IgD-negative memory B cell (primary cell): ENCODE measurements around the gene BCORL1. TPM values are rescaled to one million over a fixed set of nuclear protein-coding genes. Genes with fewer than 3 reads are reported as not detected.

Experiments used
- H3K27ac Mint-ChIP-seq, 3 donors: one replicate each; pipeline ENCODE4 v1.8.0; 2020 to 2022; ENCODE audit warnings: mild to moderate bottlenecking in 3 of 3, mixed read lengths in 3 of 3, moderate library complexity in 1 of 3
- H3K27me3 Mint-ChIP-seq: one replicate; pipeline ENCODE4 v1.8.0; 2021; ENCODE audit warnings: mixed read lengths
- H3K36me3 Mint-ChIP-seq: one replicate; pipeline ENCODE4 v1.8.0; 2020; ENCODE audit warnings: mild to moderate bottlenecking, mixed read lengths
- H3K4me1 Mint-ChIP-seq, 3 donors: one replicate each; pipeline ENCODE4 v1.8.0; 2020 to 2022; ENCODE audit warnings: mixed read lengths in 3 of 3, mild to moderate bottlenecking in 1 of 3
- H3K4me3 Mint-ChIP-seq, 4 donors: one replicate each; pipeline ENCODE4 v1.8.0; 2020 to 2022; ENCODE audit warnings: mild to moderate bottlenecking in 4 of 4, mixed read lengths in 4 of 4, moderate library complexity in 3 of 4
- H3K9me3 Mint-ChIP-seq, 3 donors: one replicate each; pipeline ENCODE4 v1.8.0; 2020 to 2021; ENCODE audit warnings: mixed read lengths in 3 of 3, mild to moderate bottlenecking in 1 of 3
- polyA plus RNA-seq: library from polyadenylated mRNA; unstranded; fragments of 300-500 nt; fragmentation: Illumina TruSeq; gene quantifications from one replicate; pipeline ENCODE4 v1.2.3, GENCODE V29; 2021

BCORL1 gene
- polyA plus RNA-seq, 1 donor from 2014 or later = 3.2 TPM

- no peaks in the 10 kb centered on the region for H3K9me3 Mint-ChIP-seq
- peaks cover 4% of the 10 kb centered on the region for H3K27me3 Mint-ChIP-seq
- peak overlapping the region in 2 of 3 donors; percentile 54 to 94 for H3K27ac Mint-ChIP-seq
- peaks cover 44 to 47% (median 45%) of the 10 kb centered on the region in 3 donors for H3K4me1 Mint-ChIP-seq
- no peaks in the 10 kb centered on the region for H3K36me3 Mint-ChIP-seq
- H3K4me3 Mint-ChIP-seq = peak overlapping the region in 3 of 4 donors; percentile 36 to 98 (median 94)
These were observed 99.1 kb downstream of the BCORL1 start for GRCh38 chrX:130081421-130082045.

GRCh38 chrX:130082244-130083106 is 100.0 kb downstream of the BCORL1 start:
- H3K27me3 Mint-ChIP-seq = peaks cover 4% of the 10 kb centered on the region
- peak overlapping the region; percentile 85 to 95 (median 94) for H3K27ac Mint-ChIP-seq

GRCh38 chrX:130083107-130083490 is 100.7 kb downstream of the BCORL1 start:
- H3K4me3 Mint-ChIP-seq = peak overlapping the region; percentile 83 to 98 (median 88)
- peaks cover 6% of the 10 kb centered on the region for H3K27me3 Mint-ChIP-seq
- H3K4me1 Mint-ChIP-seq = peaks cover 51 to 56% (median 53%) of the 10 kb centered on the region in 3 donors
- peaks cover 0 to 2% (median 0%) of the 10 kb centered on the region in 3 donors for H3K9me3 Mint-ChIP-seq
- peak overlapping the region; percentile 85 to 95 (median 94) for H3K27ac Mint-ChIP-seq
- no peaks in the 10 kb centered on the region for H3K36me3 Mint-ChIP-seq

More at GRCh38 chrX:130082244-130083106, 100.0 kb downstream of the BCORL1 start:
- no peaks in the 10 kb centered on the region for H3K36me3 Mint-ChIP-seq
- H3K4me3 Mint-ChIP-seq = peak overlapping the region; percentile 82 to 98 (median 91)
- H3K4me1 Mint-ChIP-seq = peaks cover 48 to 52% (median 51%) of the 10 kb centered on the region in 3 donors
- no peaks in the 10 kb centered on the region for H3K9me3 Mint-ChIP-seq

- Mint-ChIP-seq H3K4me1 (peaks cover 51 to 57% (median 56%) of the 10 kb centered on the region in 3 donors), H3K36me3 (no peaks in the 10 kb centered on the region), H3K27me3 (peaks cover 6% of the 10 kb centered on the region), H3K9me3 (peaks cover 0 to 2% (median 0%) of the 10 kb centered on the region in 3 donors), H3K4me3 (peak overlapping the region; percentile 79 to 93 (median 86)), H3K27ac (peak overlapping the region; percentile 73 to 95 (median 90))
These were observed 101.4 kb downstream of the BCORL1 start for GRCh38 chrX:130083656-130084382.

GRCh38 chrX:130084631-130085237 is 102.3 kb downstream of the BCORL1 start:
- H3K27me3 Mint-ChIP-seq = peaks cover 6% of the 10 kb centered on the region
- peak overlapping the region; percentile 73 to 95 (median 90) for H3K27ac Mint-ChIP-seq
- peaks cover 49 to 60% (median 54%) of the 10 kb centered on the region in 3 donors for H3K4me1 Mint-ChIP-seq
- peaks cover 0 to 2% (median 0%) of the 10 kb centered on the region in 3 donors for H3K9me3 Mint-ChIP-seq
- no peaks in the 10 kb centered on the region for H3K36me3 Mint-ChIP-seq
- peak overlapping the region; percentile 79 to 93 (median 85) for H3K4me3 Mint-ChIP-seq

- Mint-ChIP-seq H3K9me3 (peaks cover 0 to 2% (median 0%) of the 10 kb centered on the region in 3 donors), H3K27ac (peak overlapping the region; percentile 73 to 92 (median 81)), H3K4me3 (peak overlapping the region; percentile 79 to 93 (median 85)), H3K36me3 (no peaks in the 10 kb centered on the region), H3K27me3 (peaks cover 6% of the 10 kb centered on the region), H3K4me1 (peaks cover 51 to 64% (median 54%) of the 10 kb centered on the region in 3 donors)
These were observed 103.4 kb downstream of the BCORL1 start for GRCh38 chrX:130085551-130086446.

GRCh38 chrX:130086447-130087206 is 104.2 kb downstream of the BCORL1 start:
- H3K9me3 Mint-ChIP-seq = peaks cover 0 to 2% (median 0%) of the 10 kb centered on the region in 3 donors
- H3K27ac Mint-ChIP-seq = peak overlapping the region; percentile 59 to 92 (median 73)
- H3K36me3 Mint-ChIP-seq = no peaks in the 10 kb centered on the region
- peaks cover 52 to 61% (median 53%) of the 10 kb centered on the region in 3 donors for H3K4me1 Mint-ChIP-seq
- H3K27me3 Mint-ChIP-seq = peaks cover 6% of the 10 kb centered on the region
- peak overlapping the region; percentile 79 to 90 (median 85) for H3K4me3 Mint-ChIP-seq

GRCh38 chrX:130090364-130090763 is 107.9 kb downstream of the BCORL1 start:
- peaks cover 36 to 51% (median 37%) of the 10 kb centered on the region in 3 donors for H3K4me1 Mint-ChIP-seq
- H3K9me3 Mint-ChIP-seq = peaks cover 0 to 2% (median 0%) of the 10 kb centered on the region in 3 donors
- no peaks in the 10 kb centered on the region for H3K36me3 Mint-ChIP-seq
- peak overlapping the region; percentile 40 to 80 (median 54) for H3K4me3 Mint-ChIP-seq
- peak overlapping the region in 2 of 3 donors; percentile 30 to 95 for H3K27ac Mint-ChIP-seq
- peaks cover 6% of the 10 kb centered on the region for H3K27me3 Mint-ChIP-seq

- peaks cover 0 to 2% (median 0%) of the 10 kb centered on the region in 3 donors for H3K9me3 Mint-ChIP-seq
- H3K4me1 Mint-ChIP-seq = peaks cover 24 to 36% (median 25%) of the 10 kb centered on the region in 3 donors
- peaks cover 2% of the 10 kb centered on the region for H3K27me3 Mint-ChIP-seq
- peak overlapping the region; percentile 80 to 98 (median 89) for H3K27ac Mint-ChIP-seq
- peak overlapping the region; percentile 74 to 94 (median 86) for H3K4me3 Mint-ChIP-seq
- H3K36me3 Mint-ChIP-seq = no peaks in the 10 kb centered on the region
These were observed 109.6 kb downstream of the BCORL1 start for GRCh38 chrX:130091980-130092522.

GRCh38 chrX:130093271-130093670 is 110.8 kb downstream of the BCORL1 start:
- peak overlapping the region in 2 of 3 donors; percentile 59 to 67 for H3K27ac Mint-ChIP-seq
- no peaks in the 10 kb centered on the region for H3K9me3 Mint-ChIP-seq
- no peaks in the 10 kb centered on the region for H3K36me3 Mint-ChIP-seq
- no peaks in the 10 kb centered on the region for H3K27me3 Mint-ChIP-seq
- peaks cover 21 to 32% (median 24%) of the 10 kb centered on the region in 3 donors for H3K4me1 Mint-ChIP-seq
- H3K4me3 Mint-ChIP-seq = peak overlapping the region in 2 of 4 donors; percentile 63 to 65

GRCh38 chrX:130094696-130095095 is 112.3 kb downstream of the BCORL1 start:
- Mint-ChIP-seq H3K9me3 (no peaks in the 10 kb centered on the region), H3K27ac (no peak overlapping the region), H3K4me3 (no peak overlapping the region), H3K4me1 (peaks cover 20 to 30% (median 24%) of the 10 kb centered on the region in 3 donors), H3K27me3 (no peaks in the 10 kb centered on the region), H3K36me3 (no peaks in the 10 kb centered on the region)

- Mint-ChIP-seq H3K9me3 (no peaks in the 10 kb centered on the region), H3K4me3 (no peak overlapping the region), H3K27ac (peak overlapping the region; percentile 45 to 50 (median 46))
These were observed 113.0 kb downstream of the BCORL1 start for GRCh38 chrX:130095249-130096030.

More at GRCh38 chrX:130095249-130096030, 113.0 kb downstream of the BCORL1 start:
- Mint-ChIP-seq H3K36me3 (no peaks in the 10 kb centered on the region), H3K4me1 (peaks cover 20 to 28% (median 21%) of the 10 kb centered on the region in 3 donors), H3K27me3 (no peaks in the 10 kb centered on the region)
